Head of caudate nucleus (tissue), 42 donors: Measurements from ENCODE around the gene GLB1L.

Source experiments
- DNase-seq, 42 donors: peaks; one replicate each; pipeline versions ENCODE4 v3.0.0 to v3.0.0-alpha.2; 2020 to 2021; ENCODE audit warnings: mixed read lengths in 7 of 42
- intact Hi-C: fragments of 100-400 bp; cut with DNase I; formaldehyde crosslinking; loops from one replicate; pipeline ENCODE4 v1.15.0; 2022

The GLB1L gene

GRCh38 chr2:219282943-219283581 lies 37.8 kb upstream of the GLB1L start:
- peak in 4 of 42 donors; percentile 8 to 40 (median 35) for DNase-seq
- intact Hi-C loops = no loop called here

DNA sequence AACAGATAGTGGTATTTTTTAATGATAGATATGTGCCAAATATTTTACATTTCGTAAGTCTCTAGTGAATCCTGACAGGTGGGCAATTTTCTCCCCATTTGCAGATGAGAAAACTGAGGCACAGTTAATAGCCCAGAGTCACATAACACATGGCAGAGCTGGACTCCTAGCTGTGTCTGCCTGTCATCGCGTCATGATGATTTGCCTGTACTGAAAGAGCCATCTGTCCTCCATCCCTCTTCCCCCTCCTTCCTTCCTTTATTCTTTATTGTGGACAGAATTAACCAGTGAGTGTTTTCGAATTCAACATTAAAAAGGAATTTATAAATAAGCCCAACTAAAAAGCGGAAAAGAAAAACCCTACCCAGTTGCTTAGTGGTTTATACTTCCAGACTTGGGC lies 37.1 kb upstream of the GLB1L start:
- intact Hi-C loops = no loop called here
- peak in 30 of 42 donors; percentile 39 to 82 (median 67) for DNase-seq

- DNase-seq = no peak
- intact Hi-C loops = no loop called here
Measured at GRCh38 chr2:219281588-219281987, 36.3 kb upstream of the GLB1L start.

- intact Hi-C loops = no loop called here
- DNase-seq = peak in 3 of 42 donors; percentile 40 to 57 (median 51)
Measured at GRCh38 chr2:219280651-219281050, 35.4 kb upstream of the GLB1L start.

DNA sequence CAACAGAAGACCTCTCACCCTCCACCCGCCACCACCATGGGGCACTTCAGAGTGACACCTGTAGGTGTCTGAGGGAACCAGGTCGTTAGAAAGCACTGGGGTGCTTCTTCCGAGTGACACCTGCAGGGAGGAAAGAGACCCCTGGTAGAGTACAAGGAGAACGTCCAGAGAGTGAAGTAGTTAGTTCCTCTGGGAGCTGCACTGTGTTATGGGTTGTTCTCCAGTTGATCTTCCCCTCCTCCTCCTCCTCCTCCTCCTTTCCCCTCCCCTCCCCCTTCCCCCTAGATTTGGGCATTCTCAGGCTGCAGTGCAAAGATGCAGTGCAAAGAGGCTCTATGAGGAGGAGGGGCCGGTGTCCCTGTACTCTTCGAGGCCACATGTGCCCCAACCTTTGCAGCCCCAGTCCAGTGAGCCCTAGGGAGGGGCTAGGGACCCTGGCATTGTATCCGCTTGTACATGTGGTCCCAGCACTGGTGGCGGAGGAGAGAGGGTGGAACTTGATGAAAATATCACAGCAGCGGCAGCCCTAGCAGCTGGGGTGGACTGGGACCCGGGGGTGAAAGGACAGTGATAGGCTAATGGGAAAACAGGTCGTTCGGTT lies 34.8 kb upstream of the GLB1L start:
- DNase-seq = peak in 1 of 42 donors; percentile 56
- intact Hi-C loops = loop anchor here (2.0 kb wide), 2 partner anchors 15 to 73 kb away; partner anchors contain the start of gene ZFAND2B

DNA sequence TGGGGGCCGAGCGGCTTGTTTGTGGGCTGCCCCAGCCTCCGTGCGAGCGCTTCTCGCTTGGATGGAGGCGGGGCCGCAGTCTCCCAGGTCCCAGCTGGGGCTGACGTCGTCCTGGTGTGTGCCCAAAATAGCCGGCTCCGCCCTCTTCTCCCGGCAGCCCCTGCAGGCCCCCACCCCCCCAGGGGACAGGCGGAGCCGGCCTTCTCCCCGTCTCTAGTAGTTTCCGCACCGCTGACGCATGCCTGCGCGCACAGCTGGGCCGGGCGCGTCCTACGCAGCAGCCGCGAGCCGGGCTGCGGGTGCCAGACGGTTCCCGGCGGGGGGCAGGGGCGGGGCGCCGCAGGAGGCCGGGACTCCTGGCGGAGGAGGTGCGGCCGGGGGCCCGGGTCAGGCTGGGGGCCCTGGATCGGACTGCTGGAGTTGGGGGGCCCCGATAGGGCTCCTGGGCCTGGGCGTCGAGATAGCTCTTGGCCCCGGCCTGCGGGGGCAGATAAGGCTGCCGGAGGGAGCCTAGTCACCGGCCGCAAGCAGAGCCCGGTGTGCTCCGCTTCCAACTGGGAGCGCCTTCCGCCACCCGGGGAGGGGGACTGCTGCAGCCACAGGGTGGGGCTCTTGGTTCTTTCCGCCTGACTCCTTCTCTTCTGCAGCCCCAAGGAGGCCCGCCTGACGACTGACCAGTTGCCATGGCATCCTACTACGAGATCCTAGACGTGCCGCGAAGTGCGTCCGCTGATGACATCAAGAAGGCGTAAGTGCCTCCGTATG lies 34.1 kb upstream of the GLB1L start, which contains the start of gene DNAJB2:
Gene DNAJB2, plus strand, starts transcription at position 216 of the 765 bp plus-strand sequence. Its CDS starts 468 bp downstream, at position 684.
- intact Hi-C loops = loop anchor here (2.0 kb wide), 2 partner anchors 15 to 73 kb away; partner anchors contain the start of gene ZFAND2B
- DNase-seq = peak; percentile 98 to 100 (median 99)

DNA sequence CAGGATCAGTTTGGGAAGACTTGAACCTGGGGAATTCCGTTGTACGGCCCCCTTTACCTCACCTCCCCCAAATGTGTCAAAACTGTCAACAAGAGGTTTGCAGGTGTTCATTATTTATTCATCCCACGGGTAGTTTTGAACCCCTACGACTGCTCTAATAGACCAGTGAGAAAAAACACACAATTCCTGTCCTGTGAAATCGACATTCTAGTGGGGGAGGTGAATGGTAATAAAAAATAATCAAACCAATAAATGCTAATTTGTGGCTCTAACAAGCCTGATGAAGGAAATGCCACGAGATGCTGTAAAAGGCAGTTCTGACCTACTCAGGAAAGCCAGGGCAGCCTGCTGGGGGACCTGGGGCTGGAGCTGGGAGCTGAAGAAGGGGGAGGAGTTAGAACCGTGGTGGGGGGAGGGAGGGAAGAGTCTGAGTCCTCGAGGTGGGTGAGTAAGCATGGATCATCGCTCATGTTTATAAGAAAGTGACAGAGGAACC lies 33.5 kb upstream of the GLB1L start:
- intact Hi-C loops = loop anchor here (2.0 kb wide), 2 partner anchors 16 to 72 kb away; partner anchors contain the start of gene ZFAND2B

DNA sequence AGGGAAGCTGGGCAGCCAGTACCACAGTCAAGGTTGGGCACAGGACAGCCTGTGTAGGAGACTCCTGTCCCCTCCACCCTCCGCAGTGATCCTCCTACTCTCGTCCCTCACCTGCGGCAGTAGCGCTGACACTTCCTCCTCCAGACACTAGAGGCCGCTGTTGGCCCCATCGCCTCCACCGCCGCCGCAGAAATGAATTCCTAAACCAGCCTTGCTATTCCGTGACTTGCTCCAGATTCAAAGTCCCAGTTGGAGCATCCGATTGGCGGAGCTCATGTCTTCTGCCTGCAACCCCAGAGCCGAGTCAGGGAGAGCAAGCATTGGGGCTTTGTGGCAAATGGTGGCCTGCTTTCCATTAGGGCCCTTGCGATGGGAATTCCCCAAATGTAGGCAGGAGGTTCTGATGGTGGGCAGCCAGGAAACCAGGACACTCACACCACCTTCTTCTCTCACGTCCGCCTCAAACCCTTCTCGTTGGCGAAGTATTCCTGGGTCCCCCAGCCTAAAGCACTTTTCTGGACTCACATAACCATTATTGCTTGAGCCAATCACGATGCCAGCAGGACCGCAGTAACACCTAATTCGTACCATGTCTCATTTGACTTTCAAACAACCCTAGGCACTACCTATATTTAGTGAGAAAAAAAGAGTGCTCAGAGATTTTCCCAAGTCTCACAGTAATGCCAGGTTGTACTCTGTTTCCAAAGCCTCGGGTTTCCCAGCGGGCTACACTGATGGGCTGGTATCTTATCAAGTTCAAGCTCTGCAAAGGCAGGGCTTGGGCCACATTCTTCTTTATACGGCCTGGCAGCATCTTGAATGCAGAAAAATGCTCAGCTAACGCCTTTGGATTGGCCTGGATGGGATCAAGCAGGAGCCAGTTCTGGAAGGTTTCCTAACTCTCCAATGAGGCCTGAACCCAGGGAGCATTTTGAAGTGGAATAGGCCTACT lies 32.7 kb upstream of the GLB1L start:
- intact Hi-C loops = loop anchor here (2.0 kb wide), 2 partner anchors 17 to 71 kb away; partner anchors contain the start of gene ZFAND2B
- peak; percentile 80 to 95 (median 89) for DNase-seq

More for the DNA sequence above, 33.5 kb upstream of the GLB1L start:
- DNase-seq = no peak

GRCh38 chr2:219274361-219274921 lies 29.2 kb upstream of the GLB1L start:
- peak in 9 of 42 donors; percentile 28 to 71 (median 54) for DNase-seq
- intact Hi-C loops = no loop called here

- DNase-seq = peak in 1 of 42 donors; percentile 5
- intact Hi-C loops = no loop called here
Measured at GRCh38 chr2:219273937-219274336, 28.7 kb upstream of the GLB1L start.

DNA sequence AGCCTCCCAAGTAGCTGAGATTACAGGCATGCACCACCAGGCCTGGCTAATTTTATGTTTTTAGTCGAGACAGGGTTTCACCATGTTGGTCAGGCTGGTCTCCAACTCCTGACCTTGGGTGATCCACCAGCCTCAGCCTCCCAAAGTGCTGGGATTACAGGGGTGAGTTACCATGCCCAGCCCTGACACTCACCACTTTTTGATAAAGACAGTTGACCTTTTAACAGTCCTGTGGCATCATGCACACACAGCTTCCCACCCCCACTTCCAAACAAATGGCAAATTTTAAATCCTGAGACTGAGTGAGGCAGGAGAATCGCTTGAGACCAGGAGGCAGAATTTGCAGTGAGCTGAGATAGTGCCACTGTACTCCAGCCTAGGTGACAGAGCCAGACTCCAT lies 27.8 kb upstream of the GLB1L start:
- DNase-seq = no peak
- intact Hi-C loops = no loop called here

- peak in 1 of 42 donors; percentile 1 for DNase-seq
- intact Hi-C loops = no loop called here
Measured at GRCh38 chr2:219272356-219272755, 27.1 kb upstream of the GLB1L start.

DNA sequence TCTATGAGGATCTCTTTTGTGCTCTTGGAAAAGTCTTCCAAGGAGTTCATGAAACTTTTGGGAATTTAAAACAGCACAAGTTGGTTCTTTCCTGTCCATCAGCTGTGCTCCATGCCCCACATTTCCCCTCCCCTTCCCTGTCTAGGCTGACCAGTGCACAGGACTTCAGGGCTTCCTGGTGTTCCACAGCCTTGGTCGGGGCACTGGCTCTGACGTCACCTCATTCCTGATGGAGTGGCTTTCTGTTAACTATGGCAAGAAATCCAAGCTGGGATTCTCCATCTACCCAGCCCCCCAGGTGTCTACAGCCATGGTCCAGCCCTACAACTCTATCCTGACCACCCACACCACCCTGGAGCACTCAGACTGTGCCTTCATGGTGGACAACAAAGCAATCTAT lies 25.8 kb upstream of the GLB1L start:
- DNase-seq = peak in 1 of 42 donors; percentile 1
- intact Hi-C loops = no loop called here

DNA sequence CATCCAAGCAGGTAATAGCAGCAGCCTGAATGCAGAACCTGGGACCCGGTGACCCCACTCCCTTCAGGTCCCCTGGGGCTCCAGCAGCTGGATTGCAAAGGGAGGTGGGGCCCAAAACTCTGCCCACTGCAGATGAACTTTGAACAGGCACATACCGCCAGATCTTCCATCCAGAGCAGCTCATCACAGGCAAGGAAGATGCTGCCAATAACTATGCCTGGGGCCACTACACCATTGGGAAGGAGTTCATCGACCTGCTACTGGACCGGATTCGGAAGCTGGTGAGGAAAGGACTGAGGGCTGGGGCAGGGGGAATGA lies 24.8 kb upstream of the GLB1L start:
- DNase-seq = no peak
- intact Hi-C loops = no loop called here

DNA sequence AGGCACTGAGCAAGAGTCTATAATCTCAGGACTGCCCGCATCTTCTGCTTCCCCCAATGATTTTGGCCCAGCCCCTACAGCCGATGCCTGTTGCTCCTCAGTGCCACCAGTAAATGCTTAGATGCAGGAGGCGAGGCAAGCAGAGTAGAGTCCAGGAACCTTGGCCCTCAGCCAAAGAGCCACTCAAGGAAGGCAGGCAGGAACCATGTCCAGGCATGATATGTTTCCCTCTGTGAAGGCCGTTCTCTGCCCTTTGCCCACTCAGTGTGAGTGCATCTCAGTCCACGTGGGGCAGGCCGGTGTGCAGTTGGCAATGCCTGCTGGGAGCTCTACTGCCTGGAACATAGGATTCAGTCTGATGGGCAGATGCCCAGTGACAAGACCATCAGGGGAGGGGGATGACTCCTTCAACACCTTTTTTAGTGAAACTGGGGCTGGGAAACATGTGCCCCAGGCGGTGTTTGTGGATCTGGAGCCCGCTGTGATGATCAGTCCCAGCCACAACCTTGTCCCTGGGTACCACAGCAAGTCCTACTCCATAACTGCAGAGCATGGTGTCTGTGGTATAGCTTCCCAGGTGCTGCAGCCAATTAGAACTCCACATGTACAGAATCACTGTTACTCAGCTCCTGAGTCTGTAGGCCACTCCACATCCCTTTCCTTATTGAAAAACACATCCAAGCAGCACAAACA lies 24.3 kb upstream of the GLB1L start:
- intact Hi-C loops = no loop called here
- DNase-seq = no peak

DNA sequence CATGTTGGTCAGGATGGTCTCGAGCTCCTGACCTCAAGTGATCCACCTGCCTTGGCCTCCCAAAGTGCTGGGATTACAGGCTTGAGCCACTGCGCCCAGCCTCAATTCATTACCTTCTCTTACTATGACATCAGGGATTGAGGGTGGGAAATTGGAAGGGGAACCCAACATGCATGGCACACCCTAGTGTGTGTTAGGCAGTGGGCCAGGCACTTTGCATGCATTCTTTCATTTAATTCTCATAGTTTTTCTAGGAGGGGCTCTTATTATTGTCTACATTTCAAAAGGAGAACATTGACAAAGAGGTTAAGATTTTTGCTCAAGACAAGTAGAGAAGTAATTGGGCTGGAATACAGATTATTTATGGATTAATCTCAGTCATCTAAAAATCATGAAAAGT lies 23.1 kb upstream of the GLB1L start:
- DNase-seq = no peak
- intact Hi-C loops = no loop called here

DNA sequence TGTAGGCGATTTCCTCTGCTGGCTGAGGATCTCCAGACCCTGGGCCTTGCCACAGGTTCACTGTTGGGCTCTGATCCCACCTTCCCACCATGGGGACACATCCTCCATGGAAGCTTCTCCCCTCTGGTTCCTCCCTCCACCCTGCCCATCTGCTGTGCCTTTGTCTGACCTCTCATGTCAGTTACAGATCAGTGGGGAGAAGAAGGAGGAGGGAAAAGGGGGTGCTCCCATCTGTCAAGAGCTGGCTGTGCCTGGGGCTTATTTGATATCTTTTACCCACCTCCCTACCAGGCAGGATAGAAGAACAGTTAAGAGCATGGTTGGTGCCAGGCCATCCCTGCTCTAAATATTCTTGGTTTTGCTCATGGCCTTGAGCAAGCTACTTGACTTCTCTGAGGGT lies 21.6 kb upstream of the GLB1L start:
- intact Hi-C loops = no loop called here
- DNase-seq = no peak

DNA sequence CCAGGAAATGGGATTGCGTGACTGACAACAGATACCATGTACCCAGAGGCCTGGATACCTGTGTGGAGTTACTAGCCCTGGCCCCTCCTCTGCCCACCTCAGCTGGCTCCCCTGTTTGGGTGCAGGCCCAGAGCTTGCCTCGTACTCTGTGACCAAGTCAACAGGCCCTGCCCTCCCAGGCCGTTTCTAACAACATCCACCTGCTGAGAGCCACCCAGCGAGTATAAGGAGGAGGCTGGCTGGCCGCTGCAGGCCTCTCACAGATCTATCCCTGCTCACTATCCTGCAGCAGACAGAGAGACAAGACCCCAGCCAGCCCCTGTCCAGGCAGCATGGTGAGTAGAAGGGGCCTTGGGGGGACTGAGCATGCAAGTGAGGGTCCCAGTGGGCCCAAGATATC lies 21.0 kb upstream of the GLB1L start:
- no peak for DNase-seq
- intact Hi-C loops = no loop called here
